ENCODE measurements around the gene SELP. TPM values are rescaled to one million over a fixed set of nuclear protein-coding genes. Genes with fewer than 3 reads are reported as not detected.

Gene SELP
- total and polyA plus RNA-seq, 2 of the 13 experiments (the other 11 are each of a cell fraction or from before 2014, with no cell fraction given) = 0.11 TPM; not detected in 1

DNA sequence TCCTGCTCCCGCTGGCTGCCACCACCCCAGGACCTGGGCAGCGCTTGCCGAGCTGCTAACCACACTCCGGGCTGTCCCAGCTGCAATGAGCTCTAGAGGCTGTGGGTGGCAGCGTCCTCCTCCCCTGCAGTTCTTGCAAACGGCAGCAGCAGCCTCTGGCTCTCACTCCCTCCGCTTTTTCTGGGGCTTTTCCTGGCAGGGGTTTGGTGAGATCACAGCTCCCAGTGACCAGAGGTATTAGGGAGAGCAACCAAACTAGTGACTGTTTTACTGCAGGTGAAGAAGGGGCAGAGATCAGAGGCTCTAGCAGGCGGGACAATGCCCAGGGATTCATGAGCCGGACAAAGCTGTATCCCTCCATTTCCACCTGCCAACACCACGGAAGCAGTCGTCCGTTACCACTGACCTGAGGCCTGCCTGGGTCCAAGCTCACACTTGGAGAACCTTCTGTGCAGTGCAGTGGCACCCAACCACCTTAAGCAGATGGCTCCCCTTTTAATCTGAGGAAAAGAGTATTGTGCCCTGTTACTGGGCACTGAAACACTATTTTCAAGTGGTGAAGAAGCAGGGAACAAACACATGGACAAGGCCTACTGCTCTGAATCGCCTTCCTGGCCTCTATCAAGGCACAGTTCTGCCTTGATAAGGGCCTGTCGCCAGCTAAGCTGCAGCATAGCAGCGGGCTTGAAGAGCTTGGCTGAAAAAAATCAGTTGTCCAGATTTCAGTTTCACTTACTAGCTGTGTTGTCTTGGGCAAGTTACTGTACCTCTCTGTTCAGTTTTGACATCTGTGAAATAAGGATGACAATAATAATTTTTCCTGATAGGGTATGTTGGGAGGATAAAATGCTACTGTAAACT lies 43.3 kb downstream of the SELP start, which contains the start of gene F5 (continued):
- TF ChIP-seq HNRNPLL (IDR thresholded peaks at IDR 0.05; ENCODE audit: low read depth, low read length, poor library complexity, severe bottlenecking) (peak; percentile 60), ZNF251 (CRISPR knock-in tag; IDR thresholded peaks at IDR 0.05) (no peak), POLR2AphosphoS2 (IDR thresholded peaks at IDR 0.05; ENCODE audit: low read depth, low read length) (peak; percentile 74), ZBTB7A (CRISPR knock-in tag; IDR thresholded peaks at IDR 0.05) (no peak; the same call in 1 of the 2 replicates), FOXK2 (IDR thresholded peaks at IDR 0.05) (no peak), NR2F1 (CRISPR knock-in tag; IDR thresholded peaks at IDR 0.05) (peak in 1 of 2 experiments; percentile 43; a peak in 1 of 4 replicates), ZC3H13 (CRISPR knock-in tag; IDR thresholded peaks at IDR 0.05) (peak; percentile 79), ZBTB8A (CRISPR knock-in tag; IDR thresholded peaks at IDR 0.05; ENCODE audit: borderline replicate concordance, low read depth) (no peak), ZNF460 (CRISPR knock-in tag; IDR thresholded peaks at IDR 0.05; ENCODE audit: borderline replicate concordance) (no peak), IRX3 (CRISPR knock-in tag; IDR thresholded peaks at IDR 0.05; ENCODE audit: borderline replicate concordance, low read depth) (no peak), ZNF253 (CRISPR knock-in tag; IDR thresholded peaks at IDR 0.05; ENCODE audit: borderline replicate concordance) (no peak), SRSF9 (IDR thresholded peaks at IDR 0.05; ENCODE audit: borderline replicate concordance, insufficient read depth, low read depth, low read length, poor library complexity, severe bottlenecking) (no peak), ZNF629 (CRISPR knock-in tag; conservative IDR thresholded peaks at IDR 0.05) (0 out of 2 replicates have a peak, but pooled peaks have one; percentile 7), SRSF1 (optimal IDR thresholded peaks at IDR 0.05; ENCODE audit: low read depth, low read length) (peak; percentile 79), NFATC3 (CRISPR knock-in tag; IDR thresholded peaks at IDR 0.05) (no peak), GATAD1 (CRISPR knock-in tag; IDR thresholded peaks at IDR 0.05) (peak; percentile 73), ZFAT (CRISPR knock-in tag; conservative IDR thresholded peaks at IDR 0.05) (no peak), PHB2 (IDR thresholded peaks at IDR 0.05; ENCODE audit: partially characterized antibody) (no peak), KDM6A (CRISPR knock-in tag; IDR thresholded peaks at IDR 0.05; ENCODE audit: low read depth) (peak; percentile 60; the same call in 1 of the 2 replicates), ZMYM3 (CRISPR knock-in tag; IDR thresholded peaks at IDR 0.05) (peak; percentile 92)
- TF ChIP-seq, protein P1, sequence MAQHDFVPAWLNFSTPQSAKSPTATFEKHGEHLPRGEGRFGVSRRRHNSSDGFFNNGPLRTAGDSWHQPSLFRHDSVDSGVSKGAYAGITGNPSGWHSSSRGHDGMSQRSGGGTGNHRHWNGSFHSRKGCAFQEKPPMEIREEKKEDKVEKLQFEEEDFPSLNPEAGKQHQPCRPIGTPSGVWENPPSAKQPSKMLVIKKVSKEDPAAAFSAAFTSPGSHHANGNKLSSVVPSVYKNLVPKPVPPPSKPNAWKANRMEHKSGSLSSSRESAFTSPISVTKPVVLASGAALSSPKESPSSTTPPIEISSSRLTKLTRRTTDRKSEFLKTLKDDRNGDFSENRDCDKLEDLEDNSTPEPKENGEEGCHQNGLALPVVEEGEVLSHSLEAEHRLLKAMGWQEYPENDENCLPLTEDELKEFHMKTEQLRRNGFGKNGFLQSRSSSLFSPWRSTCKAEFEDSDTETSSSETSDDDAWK (CRISPR knock-in tag; IDR thresholded peaks at IDR 0.05) = no peak
- TF ChIP-seq, protein P2, sequence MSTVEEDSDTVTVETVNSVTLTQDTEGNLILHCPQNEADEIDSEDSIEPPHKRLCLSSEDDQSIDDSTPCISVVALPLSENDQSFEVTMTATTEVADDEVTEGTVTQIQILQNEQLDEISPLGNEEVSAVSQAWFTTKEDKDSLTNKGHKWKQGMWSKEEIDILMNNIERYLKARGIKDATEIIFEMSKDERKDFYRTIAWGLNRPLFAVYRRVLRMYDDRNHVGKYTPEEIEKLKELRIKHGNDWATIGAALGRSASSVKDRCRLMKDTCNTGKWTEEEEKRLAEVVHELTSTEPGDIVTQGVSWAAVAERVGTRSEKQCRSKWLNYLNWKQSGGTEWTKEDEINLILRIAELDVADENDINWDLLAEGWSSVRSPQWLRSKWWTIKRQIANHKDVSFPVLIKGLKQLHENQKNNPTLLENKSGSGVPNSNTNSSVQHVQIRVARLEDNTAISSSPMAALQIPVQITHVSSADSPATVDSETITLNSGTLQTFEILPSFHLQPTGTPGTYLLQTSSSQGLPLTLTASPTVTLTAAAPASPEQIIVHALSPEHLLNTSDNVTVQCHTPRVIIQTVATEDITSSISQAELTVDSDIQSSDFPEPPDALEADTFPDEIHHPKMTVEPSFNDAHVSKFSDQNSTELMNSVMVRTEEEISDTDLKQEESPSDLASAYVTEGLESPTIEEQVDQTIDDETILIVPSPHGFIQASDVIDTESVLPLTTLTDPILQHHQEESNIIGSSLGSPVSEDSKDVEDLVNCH (CRISPR knock-in tag; IDR thresholded peaks at IDR 0.05) = no peak
- TF ChIP-seq, protein P3, sequence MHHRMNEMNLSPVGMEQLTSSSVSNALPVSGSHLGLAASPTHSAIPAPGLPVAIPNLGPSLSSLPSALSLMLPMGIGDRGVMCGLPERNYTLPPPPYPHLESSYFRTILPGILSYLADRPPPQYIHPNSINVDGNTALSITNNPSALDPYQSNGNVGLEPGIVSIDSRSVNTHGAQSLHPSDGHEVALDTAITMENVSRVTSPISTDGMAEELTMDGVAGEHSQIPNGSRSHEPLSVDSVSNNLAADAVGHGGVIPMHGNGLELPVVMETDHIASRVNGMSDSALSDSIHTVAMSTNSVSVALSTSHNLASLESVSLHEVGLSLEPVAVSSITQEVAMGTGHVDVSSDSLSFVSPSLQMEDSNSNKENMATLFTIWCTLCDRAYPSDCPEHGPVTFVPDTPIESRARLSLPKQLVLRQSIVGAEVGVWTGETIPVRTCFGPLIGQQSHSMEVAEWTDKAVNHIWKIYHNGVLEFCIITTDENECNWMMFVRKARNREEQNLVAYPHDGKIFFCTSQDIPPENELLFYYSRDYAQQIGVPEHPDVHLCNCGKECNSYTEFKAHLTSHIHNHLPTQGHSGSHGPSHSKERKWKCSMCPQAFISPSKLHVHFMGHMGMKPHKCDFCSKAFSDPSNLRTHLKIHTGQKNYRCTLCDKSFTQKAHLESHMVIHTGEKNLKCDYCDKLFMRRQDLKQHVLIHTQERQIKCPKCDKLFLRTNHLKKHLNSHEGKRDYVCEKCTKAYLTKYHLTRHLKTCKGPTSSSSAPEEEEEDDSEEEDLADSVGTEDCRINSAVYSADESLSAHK (CRISPR knock-in tag; IDR thresholded peaks at IDR 0.05; ENCODE audit: borderline replicate concordance) = no peak
- TF ChIP-seq, protein P4, sequence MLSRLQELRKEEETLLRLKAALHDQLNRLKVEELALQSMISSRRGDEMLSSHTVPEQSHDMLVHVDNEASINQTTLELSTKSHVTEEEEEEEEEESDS (CRISPR knock-in tag; IDR thresholded peaks at IDR 0.05; ENCODE audit: borderline replicate concordance) = no peak

All from HepG2 (cell line).